ENCODE data around the gene GNPTG.
A peak's percentile ranks its signal among the peaks of the same experiment; 100 is the strongest.

The GNPTG gene

GRCh38 chr16:1345651-1346421 is 5.9 kb upstream of the GNPTG start:
- TF ChIP-seq, protein P1, sequence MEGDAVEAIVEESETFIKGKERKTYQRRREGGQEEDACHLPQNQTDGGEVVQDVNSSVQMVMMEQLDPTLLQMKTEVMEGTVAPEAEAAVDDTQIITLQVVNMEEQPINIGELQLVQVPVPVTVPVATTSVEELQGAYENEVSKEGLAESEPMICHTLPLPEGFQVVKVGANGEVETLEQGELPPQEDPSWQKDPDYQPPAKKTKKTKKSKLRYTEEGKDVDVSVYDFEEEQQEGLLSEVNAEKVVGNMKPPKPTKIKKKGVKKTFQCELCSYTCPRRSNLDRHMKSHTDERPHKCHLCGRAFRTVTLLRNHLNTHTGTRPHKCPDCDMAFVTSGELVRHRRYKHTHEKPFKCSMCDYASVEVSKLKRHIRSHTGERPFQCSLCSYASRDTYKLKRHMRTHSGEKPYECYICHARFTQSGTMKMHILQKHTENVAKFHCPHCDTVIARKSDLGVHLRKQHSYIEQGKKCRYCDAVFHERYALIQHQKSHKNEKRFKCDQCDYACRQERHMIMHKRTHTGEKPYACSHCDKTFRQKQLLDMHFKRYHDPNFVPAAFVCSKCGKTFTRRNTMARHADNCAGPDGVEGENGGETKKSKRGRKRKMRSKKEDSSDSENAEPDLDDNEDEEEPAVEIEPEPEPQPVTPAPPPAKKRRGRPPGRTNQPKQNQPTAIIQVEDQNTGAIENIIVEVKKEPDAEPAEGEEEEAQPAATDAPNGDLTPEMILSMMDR (conservative IDR thresholded peaks at IDR 0.05; ENCODE audit: low read depth, low read length): no peak
- H3K4me3 ChIP-seq (ENCODE audit: low read length): no peak overlapping the region
- DNase-seq (ENCODE audit: low read depth): no peak

DNA sequence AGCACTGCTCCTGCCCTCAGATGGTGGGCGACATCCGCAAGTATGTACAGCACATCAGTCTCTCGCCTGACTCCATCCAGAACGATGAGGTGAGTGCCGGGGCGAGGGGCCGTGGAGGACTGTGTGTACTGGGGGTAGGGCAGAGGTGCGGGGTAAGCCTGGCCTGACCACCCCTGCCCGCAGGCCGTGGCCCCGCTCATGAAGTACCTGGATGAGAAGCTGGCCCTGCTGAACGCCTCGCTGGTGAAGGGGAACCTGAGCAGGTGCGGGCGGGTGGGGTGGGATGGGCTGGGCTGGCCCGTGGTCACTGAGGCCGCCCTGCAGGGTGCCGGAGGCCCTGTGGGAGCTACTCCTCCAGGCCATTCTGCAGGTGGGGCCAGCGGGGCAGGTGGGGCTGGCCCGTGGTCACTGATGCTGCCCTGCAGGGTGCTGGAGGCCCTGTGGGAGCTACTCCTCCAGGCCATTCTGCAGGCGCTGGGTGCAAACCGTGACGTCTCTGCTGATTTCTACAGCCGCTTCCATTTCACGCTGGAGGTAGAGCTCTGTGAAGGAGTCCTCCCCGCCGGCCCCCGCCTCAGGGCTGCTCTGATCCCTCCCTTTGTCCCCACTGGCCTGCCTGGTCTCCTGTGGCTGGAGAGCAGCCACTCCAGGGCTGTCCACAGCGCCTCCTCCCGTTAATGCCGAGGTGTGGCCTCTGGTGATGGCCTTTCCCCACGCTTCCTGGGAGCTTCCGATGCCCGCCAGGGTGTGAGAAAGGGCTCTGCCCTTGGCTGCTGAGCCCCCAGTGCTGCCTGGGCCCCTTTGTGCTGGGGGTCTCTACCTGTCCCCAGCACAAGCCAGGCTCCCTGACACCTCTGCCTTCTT is 5.1 kb upstream of the GNPTG start:
- TF ChIP-seq, protein P1 (conservative IDR thresholded peaks at IDR 0.05; ENCODE audit: low read depth, low read length): peak; percentile 14
- DNase-seq (ENCODE audit: low read depth): no peak

GRCh38 chr16:1347286-1347855 is 4.4 kb upstream of the GNPTG start:
- H3K4me3 ChIP-seq (ENCODE audit: low read length): no peak overlapping the region
- TF ChIP-seq, protein P1 (conservative IDR thresholded peaks at IDR 0.05; ENCODE audit: low read depth, low read length): no peak
- no peak for DNase-seq (ENCODE audit: low read depth)

More for the DNA sequence above, 5.1 kb upstream of the GNPTG start:
- H3K4me3 ChIP-seq (ENCODE audit: low read length): no peak overlapping the region

GRCh38 chr16:1347962-1348361 is 3.8 kb upstream of the GNPTG start:
- H3K4me3 ChIP-seq (ENCODE audit: low read length): no peak overlapping the region
- no peak for DNase-seq (ENCODE audit: low read depth)
- TF ChIP-seq, protein P1 (conservative IDR thresholded peaks at IDR 0.05; ENCODE audit: low read depth, low read length): no peak

GRCh38 chr16:1348441-1348840 is 3.3 kb upstream of the GNPTG start:
- no peak for DNase-seq (ENCODE audit: low read depth)
- TF ChIP-seq, protein P1 (conservative IDR thresholded peaks at IDR 0.05; ENCODE audit: low read depth, low read length): no peak
- no peak overlapping the region for H3K4me3 ChIP-seq (ENCODE audit: low read length)

GRCh38 chr16:1348926-1349325 is 2.8 kb upstream of the GNPTG start:
- TF ChIP-seq, protein P1 (conservative IDR thresholded peaks at IDR 0.05; ENCODE audit: low read depth, low read length): no peak
- H3K4me3 ChIP-seq (ENCODE audit: low read length): no peak overlapping the region
- DNase-seq (ENCODE audit: low read depth): no peak
